Activated CD8-positive, alpha-beta memory T cell treated with anti-CD3 and anti-CD28 coated beads for 1 hour (primary cell): Measurements from ENCODE around the gene SLC7A14.

Experiments used
- DNase-seq, 2 donors: peaks; one replicate each; pipeline ENCODE4 v3.0.0-alpha.2; 2020; ENCODE audit warnings: low read depth in 1 of 2; ENCODE audit errors: extremely low read depth in 1 of 2

Gene SLC7A14

GRCh38 chr3:170585937-170586310, at the start of gene SLC7A14:
TSS of gene SLC7A14 (minus strand) at chr3:170586075. CDS start at chr3:170526936, 59,139 bp downstream.
- no peak for DNase-seq

- DNase-seq: no peak
Measured at GRCh38 chr3:170635385-170635735, 49.5 kb upstream of the SLC7A14 start.

GRCh38 chr3:170634663-170635384, 48.9 kb upstream of the SLC7A14 start:
- no peak for DNase-seq

- DNase-seq: no peak
Measured at GRCh38 chr3:170633573-170633972, 47.7 kb upstream of the SLC7A14 start.

- DNase-seq: no peak
Measured at GRCh38 chr3:170632780-170633179, 46.9 kb upstream of the SLC7A14 start.

GRCh38 chr3:170631755-170632488, 46.0 kb upstream of the SLC7A14 start:
- DNase-seq: no peak

- DNase-seq: no peak
Measured at GRCh38 chr3:170623524-170623923, 37.6 kb upstream of the SLC7A14 start.

- no peak for DNase-seq
Measured at GRCh38 chr3:170622369-170623159, 36.7 kb upstream of the SLC7A14 start.

GRCh38 chr3:170621256-170621655, 35.4 kb upstream of the SLC7A14 start:
- DNase-seq: no peak

- DNase-seq: no peak
Measured at GRCh38 chr3:170614214-170614966, 28.5 kb upstream of the SLC7A14 start.

GRCh38 chr3:170611751-170612150, 25.9 kb upstream of the SLC7A14 start:
- no peak for DNase-seq

- no peak for DNase-seq
Measured at GRCh38 chr3:170610321-170610884, 24.5 kb upstream of the SLC7A14 start.

GRCh38 chr3:170608475-170608874, 22.6 kb upstream of the SLC7A14 start:
- DNase-seq: no peak

- no peak for DNase-seq
Measured at GRCh38 chr3:170606675-170607074, 20.8 kb upstream of the SLC7A14 start.

GRCh38 chr3:170605490-170605889, 19.6 kb upstream of the SLC7A14 start:
- DNase-seq: no peak

GRCh38 chr3:170603770-170604510, 18.1 kb upstream of the SLC7A14 start:
- no peak for DNase-seq

GRCh38 chr3:170602556-170602955, 16.7 kb upstream of the SLC7A14 start:
- no peak for DNase-seq

GRCh38 chr3:170600005-170600624, 14.2 kb upstream of the SLC7A14 start:
- no peak for DNase-seq

- DNase-seq: no peak
Measured at GRCh38 chr3:170599091-170599490, 13.2 kb upstream of the SLC7A14 start.
